DND-41 (cell line): ENCODE measurements around the gene ABLIM2.

Experiments
- ATAC-seq: fragments of 200-7000 bp; cut with Tn5 transposase; 3 replicates; pipeline ENCODE4 v1.9.1; 2021; ENCODE audit warnings: low read depth; ENCODE audit not compliant: insufficient read depth
- DNase-seq: peaks from one replicate; pipeline ENCODE4 v3.0.0-alpha.2; 2020
- H2AFZ ChIP-seq: 2 replicates; pipeline ENCODE4 v1.6.0; 2012; ENCODE audit warnings: low read depth, low read length
- H3K27ac ChIP-seq: 2 replicates; pipeline ENCODE4 v1.5.1; 2012; ENCODE audit warnings: low read length, inconsistent platforms
- H3K27me3 ChIP-seq: fragments of 200-600 bp; sonication (generic); 2 replicates; pipeline ENCODE4 v1.6.0; 2012; ENCODE audit warnings: low read length, mild to moderate bottlenecking, inconsistent platforms; ENCODE audit not compliant: insufficient read depth, poor library complexity
- H3K36me3 ChIP-seq: 2 replicates; pipeline ENCODE4 v1.5.1; 2012; ENCODE audit warnings: low read length, inconsistent platforms; ENCODE audit not compliant: insufficient read depth
- H3K4me1 ChIP-seq: 2 replicates; pipeline ENCODE4 v1.5.1; 2012; ENCODE audit warnings: mild to moderate bottlenecking, low read length; ENCODE audit not compliant: insufficient read depth
- H3K4me2 ChIP-seq: 2 replicates; pipeline ENCODE4 v1.6.0; 2012; ENCODE audit warnings: mild to moderate bottlenecking, moderate library complexity, low read length, inconsistent platforms; ENCODE audit not compliant: insufficient read depth
- H3K4me3 ChIP-seq, 2 experiments: fragments of 200-600 bp in 1 of 2; shearing (Covaris generic) in 1 of 2; 2 replicates each; pipeline ENCODE4 v1.5.1; 2012 to 2016; ENCODE audit warnings: inconsistent platforms in 2 of 2, low read length in 2 of 2, mild to moderate bottlenecking in 2 of 2, low read depth in 1 of 2, moderate library complexity in 1 of 2
- H3K79me2 ChIP-seq: 2 replicates; pipeline ENCODE4 v1.6.0; 2012; ENCODE audit warnings: low read length, inconsistent platforms; ENCODE audit not compliant: insufficient read depth
- H3K9ac ChIP-seq: 2 replicates; pipeline ENCODE4 v1.6.0; 2012; ENCODE audit warnings: low read depth, mild to moderate bottlenecking, inconsistent platforms, low read length, moderate library complexity
- H3K9me3 ChIP-seq: 2 replicates; pipeline ENCODE4 v1.5.1; 2012; ENCODE audit warnings: low read length, moderate library complexity, mild to moderate bottlenecking, inconsistent platforms; ENCODE audit not compliant: insufficient read depth, severe bottlenecking
- H4K20me1 ChIP-seq: 2 replicates; pipeline ENCODE4 v1.6.0; 2012; ENCODE audit warnings: low read length; ENCODE audit not compliant: insufficient read depth
- CTCF ChIP-seq: IDR thresholded peaks from 2 replicates; pipeline ENCODE4 v1.5.1; 2012; ENCODE audit warnings: borderline replicate concordance, low read length, moderate library complexity, mild to moderate bottlenecking; ENCODE audit not compliant: poor library complexity, severe bottlenecking; ENCODE audit errors: extremely low read depth
- EZH2 ChIP-seq: IDR thresholded peaks from 3 replicates; pipeline ENCODE4 v1.6.1; 2012; ENCODE audit warnings: borderline replicate concordance, low read depth, mild to moderate bottlenecking, moderate library complexity, low read length, inconsistent platforms; ENCODE audit not compliant: severe bottlenecking

ABLIM2 gene

GRCh38 chr4:8135666-8136065 is 22.9 kb downstream of the ABLIM2 start:
- H2AFZ ChIP-seq, result no peak overlapping the region
- H3K27ac ChIP-seq, result no peak overlapping the region
- H3K79me2 ChIP-seq, result no peaks in the 10 kb centered on the region
- ATAC-seq (no peak), DNase-seq (no peak)
- no peaks in the 10 kb centered on the region for H3K36me3 ChIP-seq
- H3K9ac ChIP-seq, result no peak overlapping the region
- peaks cover 6% of the 10 kb centered on the region; the same call in 1 of the 2 replicates for H4K20me1 ChIP-seq
- no peak overlapping the region for H3K4me3 ChIP-seq
- H3K9me3 ChIP-seq, result no peaks in the 10 kb centered on the region
- H3K4me2 ChIP-seq, result no peak overlapping the region
- H3K4me1 ChIP-seq, result peaks cover 3% of the 10 kb centered on the region; the same call in 1 of the 2 replicates
- TF ChIP-seq CTCF, result no peak
- H3K27me3 ChIP-seq, result no peaks in the 10 kb centered on the region

GRCh38 chr4:8133897-8134563 is 24.6 kb downstream of the ABLIM2 start:
- Histone ChIP-seq H3K4me2 (no peak overlapping the region), H3K27me3 (no peaks in the 10 kb centered on the region), H2AFZ (no peak overlapping the region), H3K4me1 (peaks cover 3% of the 10 kb centered on the region; the same call in 1 of the 2 replicates), H4K20me1 (peaks cover 13% of the 10 kb centered on the region; the same call in 1 of the 2 replicates), H3K9me3 (no peaks in the 10 kb centered on the region), H3K79me2 (no peaks in the 10 kb centered on the region), H3K36me3 (no peaks in the 10 kb centered on the region), H3K4me3 (no peak overlapping the region), H3K9ac (no peak overlapping the region), H3K27ac (no peak overlapping the region)
- DNase-seq (no peak), ATAC-seq (no peak)
- TF ChIP-seq CTCF (no peak), EZH2 (no peak)

GRCh38 chr4:8132947-8133705 is 25.5 kb downstream of the ABLIM2 start:
- no peak for TF ChIP-seq EZH2
- TF ChIP-seq CTCF, result no peak
- H3K79me2 ChIP-seq, result no peaks in the 10 kb centered on the region
- no peak overlapping the region for H3K4me3 ChIP-seq
- H3K4me1 ChIP-seq, result peaks cover 3% of the 10 kb centered on the region; the same call in 1 of the 2 replicates
- H2AFZ ChIP-seq, result no peak overlapping the region
- ATAC-seq (no peak), DNase-seq (no peak)
- no peaks in the 10 kb centered on the region for H3K27me3 ChIP-seq
- H3K9me3 ChIP-seq, result no peaks in the 10 kb centered on the region
- H3K27ac ChIP-seq, result no peak overlapping the region
- peaks cover 13% of the 10 kb centered on the region; the same call in 1 of the 2 replicates for H4K20me1 ChIP-seq
- no peak overlapping the region for H3K4me2 ChIP-seq
- H3K36me3 ChIP-seq, result no peaks in the 10 kb centered on the region
- H3K9ac ChIP-seq, result no peak overlapping the region
